Adipose tissue (tissue), 3 donors: ENCODE results near the gene PPFIA1. TPM values are rescaled to one million over a fixed set of nuclear protein-coding genes. Genes with fewer than 3 reads are reported as not detected.

ENCODE experiments used
- H3K27ac ChIP-seq: one replicate; pipeline ENCODE4 v1.5.1; 2013; ENCODE audit warnings: low read depth, low read length
- WGBS, 3 donors: extraction: QIAGEN DNeasy Blood & Tissue Kit; methylation state at CpG; one replicate each; pipeline ENCODE4 v1.1.7; 2013; 5-methylcytosine and 5-hydroxymethylcytosine counted together
- polyA plus RNA-seq, 3 donors: library from polyadenylated mRNA; stranded (reverse); fragments of 200-250 nt; gene quantifications; one replicate each; pipeline ENCODE4 v1.2.3, GENCODE V29; 2013
- donor health status: healthy with polysubstance abuse.
- donor health status: Bipolar disorder and iron deficiency.
- donor health status: healthy.

The PPFIA1 gene
- polyA plus RNA-seq, 3 donors = 8.0 to 27.2 (median 25.0) TPM

GRCh38 chr11:70334351-70334995 is 64.0 kb downstream of the PPFIA1 start:
- WGBS, 3 donors = 94 to 97% (median 95%) methylated on average over 16 of the region's 16 CpGs
- H3K27ac ChIP-seq = no peak overlapping the region

GRCh38 chr11:70335511-70335910 is 65.0 kb downstream of the PPFIA1 start:
- WGBS, 3 donors = 84 to 90% (median 87%) methylated on average over 7 of the region's 7 CpGs
- H3K27ac ChIP-seq = no peak overlapping the region

GRCh38 chr11:70338594-70338993 is 68.1 kb downstream of the PPFIA1 start:
- 70 to 94% (median 94%) methylated on average over 4 of the region's 4 CpGs for WGBS, 3 donors
- no peak overlapping the region for H3K27ac ChIP-seq

GRCh38 chr11:70339066-70339465 is 68.6 kb downstream of the PPFIA1 start:
- H3K27ac ChIP-seq = no peak overlapping the region
- 87 to 92% (median 90%) methylated on average over 8 of the region's 8 CpGs for WGBS, 3 donors

GRCh38 chr11:70341881-70342429 is 71.5 kb downstream of the PPFIA1 start:
- WGBS, 3 donors = 87 to 90% (median 89%) methylated on average over 15 of the region's 15 CpGs
- H3K27ac ChIP-seq = no peak overlapping the region

- H3K27ac ChIP-seq = no peak overlapping the region
- 95 to 98% (median 96%) methylated on average over 11 of the region's 11 CpGs for WGBS, 3 donors
Observed at GRCh38 chr11:70343636-70344035, 73.1 kb downstream of the PPFIA1 start.

GRCh38 chr11:70348191-70348590 is 77.7 kb downstream of the PPFIA1 start:
- no peak overlapping the region for H3K27ac ChIP-seq
- 82 to 94% (median 91%) methylated on average over 12 of the region's 12 CpGs for WGBS, 3 donors

- H3K27ac ChIP-seq = no peak overlapping the region
- WGBS, 3 donors = 82 to 88% (median 85%) methylated on average over 1 of the region's 1 CpG
Observed at GRCh38 chr11:70348608-70349007, 78.1 kb downstream of the PPFIA1 start.

GRCh38 chr11:70351646-70352045 is 81.2 kb downstream of the PPFIA1 start:
- H3K27ac ChIP-seq = no peak overlapping the region
- 63 to 73% (median 69%) methylated on average over 3 of the region's 3 CpGs for WGBS, 3 donors

GRCh38 chr11:70352100-70352499 is 81.6 kb downstream of the PPFIA1 start:
- WGBS, 3 donors = 43 to 88% (median 84%) methylated on average over 1 of the region's 1 CpG
- no peak overlapping the region for H3K27ac ChIP-seq

GRCh38 chr11:70352601-70353000 is 82.1 kb downstream of the PPFIA1 start:
- H3K27ac ChIP-seq = no peak overlapping the region
- WGBS, 3 donors = 84 to 90% (median 85%) methylated on average over 17 to 19 of the region's 19 CpGs

- H3K27ac ChIP-seq = no peak overlapping the region
- WGBS, 3 donors = 76 to 94% (median 89%) methylated on average over 2 of the region's 2 CpGs
Observed at GRCh38 chr11:70353329-70353728, 82.8 kb downstream of the PPFIA1 start.

GRCh38 chr11:70353900-70354568 is 83.5 kb downstream of the PPFIA1 start:
- H3K27ac ChIP-seq = no peak overlapping the region
- WGBS, 3 donors = 85 to 95% (median 85%) methylated on average over 19 of the region's 19 CpGs

- H3K27ac ChIP-seq = no peak overlapping the region
- WGBS, 3 donors = 95 to 98% (median 95%) methylated on average over 2 of the region's 2 CpGs
Observed at GRCh38 chr11:70354629-70355028, 84.1 kb downstream of the PPFIA1 start.

- 60 to 93% (median 76%) methylated on average over 11 of the region's 11 CpGs for WGBS, 3 donors
- no peak overlapping the region for H3K27ac ChIP-seq
Observed at GRCh38 chr11:70358753-70359152, 88.3 kb downstream of the PPFIA1 start.

- 83 to 92% (median 85%) methylated on average over 8 of the region's 8 CpGs for WGBS, 3 donors
Observed at GRCh38 chr11:70359451-70360205, 89.1 kb downstream of the PPFIA1 start.

GRCh38 chr11:70360211-70360610 is 89.7 kb downstream of the PPFIA1 start:
- 60 to 71% (median 61%) methylated on average over 6 of the region's 6 CpGs for WGBS, 3 donors
- H3K27ac ChIP-seq = no peak overlapping the region

More at GRCh38 chr11:70359451-70360205, 89.1 kb downstream of the PPFIA1 start:
- no peak overlapping the region for H3K27ac ChIP-seq

GRCh38 chr11:70364178-70364577 is 93.7 kb downstream of the PPFIA1 start:
- H3K27ac ChIP-seq = no peak overlapping the region
- WGBS, 3 donors = 60 to 84% (median 77%) methylated on average over 2 of the region's 2 CpGs
